ENCODE measurements around the gene MTSS2. TPM values are rescaled to one million over a fixed set of nuclear protein-coding genes. Genes with fewer than 3 reads are reported as not detected.
"Not testable (repeated sequence)": the region's sequence is repeated elsewhere in the genome, so short reads cannot be mapped to it uniquely, and the experiment has no call there.

MTSS2 gene
- total RNA-seq, 1 donor from 2014 or later: 35.4 TPM

- DNase-seq: no peak
Observed at GRCh38 chr16:70685061-70685937, 554 bp downstream of the MTSS2 start.

GRCh38 chr16:70684146-70685060 is 1.4 kb downstream of the MTSS2 start:
- no peak for DNase-seq

- no peak for DNase-seq
Observed at GRCh38 chr16:70683146-70683944, 2.5 kb downstream of the MTSS2 start.

GRCh38 chr16:70682239-70683145 is 3.4 kb downstream of the MTSS2 start:
- no peak for DNase-seq

GRCh38 chr16:70681382-70682238 is 4.2 kb downstream of the MTSS2 start:
- peak; percentile 49 for DNase-seq

- no peak for DNase-seq
Observed at GRCh38 chr16:70680495-70681381, 5.1 kb downstream of the MTSS2 start.

- DNase-seq: no peak
Observed at GRCh38 chr16:70679671-70680494, 6.0 kb downstream of the MTSS2 start.

- no peak for DNase-seq
Observed at GRCh38 chr16:70678898-70679670, 6.8 kb downstream of the MTSS2 start.

- no peak for DNase-seq
Observed at GRCh38 chr16:70678121-70678897, 7.5 kb downstream of the MTSS2 start.

- DNase-seq: no peak
Observed at GRCh38 chr16:70677499-70678120, 8.2 kb downstream of the MTSS2 start.

GRCh38 chr16:70676675-70677498 is 9.0 kb downstream of the MTSS2 start:
- DNase-seq: no peak

GRCh38 chr16:70675851-70676513 is 9.9 kb downstream of the MTSS2 start:
- DNase-seq: no peak

- DNase-seq: no peak
Observed at GRCh38 chr16:70674221-70675014, 11.4 kb downstream of the MTSS2 start.

- DNase-seq: not testable (repeated sequence)
Observed at GRCh38 chr16:70670938-70671337, 14.9 kb downstream of the MTSS2 start.

All from occipital lobe (tissue), 2 donors.